Activated naive CD4-positive, alpha-beta T cell (primary cell): ENCODE results near the gene PNPLA7.

ENCODE experiments used
- DNase-seq, 4 experiments: peaks; one replicate each; lab custom pipeline; 2025; lab: John Stamatoyannopoulos, UW

Gene PNPLA7

GRCh38 chr9:137435381-137435891 lies 114.8 kb downstream of the PNPLA7 start:
- DNase-seq: no peak

- no peak for DNase-seq
Observed at GRCh38 chr9:137434498-137435380, 115.5 kb downstream of the PNPLA7 start.

GRCh38 chr9:137433916-137434431 lies 116.2 kb downstream of the PNPLA7 start:
- DNase-seq: no peak

GRCh38 chr9:137433349-137433915 lies 116.8 kb downstream of the PNPLA7 start:
- no peak for DNase-seq

GRCh38 chr9:137432687-137433348 lies 117.4 kb downstream of the PNPLA7 start:
- DNase-seq: no peak

GRCh38 chr9:137431416-137431931 lies 118.7 kb downstream of the PNPLA7 start:
- DNase-seq: no peak

- DNase-seq: no peak
Observed at GRCh38 chr9:137430723-137431415, 119.3 kb downstream of the PNPLA7 start.

GRCh38 chr9:137429974-137430722 lies 120.1 kb downstream of the PNPLA7 start:
- DNase-seq: no peak

GRCh38 chr9:137429546-137429890 lies 120.7 kb downstream of the PNPLA7 start:
- DNase-seq: no peak

- DNase-seq: no peak
Observed at GRCh38 chr9:137428841-137429545, 121.2 kb downstream of the PNPLA7 start.

- DNase-seq: no peak
Observed at GRCh38 chr9:137428311-137428630, 121.9 kb downstream of the PNPLA7 start.

GRCh38 chr9:137427454-137428310 lies 122.5 kb downstream of the PNPLA7 start:
- DNase-seq: no peak

GRCh38 chr9:137426018-137426681 lies 124.1 kb downstream of the PNPLA7 start:
- DNase-seq: no peak

GRCh38 chr9:137423514-137424291 lies 126.5 kb downstream of the PNPLA7 start:
- DNase-seq: no peak

- peak; percentile 86 to 96 (median 94) for DNase-seq
Observed at GRCh38 chr9:137422604-137423513, 127.3 kb downstream of the PNPLA7 start, which contains the start of the genes EXD3 and NOXA1. Gene EXD3, minus strand, starts transcription at chr9:137423162. Its CDS starts 27,805 bp downstream, at chr9:137395357. Gene NOXA1, plus strand, starts transcription at chr9:137423393. Its CDS starts 137 bp downstream, at chr9:137423530.

GRCh38 chr9:137421838-137422603 lies 128.2 kb downstream of the PNPLA7 start:
- no peak for DNase-seq
